Measurements from ENCODE around the gene AKAP7.
"Not testable (repeated sequence)": the region's sequence is repeated elsewhere in the genome, so short reads cannot be mapped to it uniquely, and the experiment has no call there.

- not testable (repeated sequence) for TF ChIP-seq CTCF, EZH2, EZH2phosphoT487 (IDR thresholded peaks at IDR 0.05)
Observed at GRCh38 chr6:131325669-131326068, 190.4 kb downstream of the AKAP7 start.
